Muscle layer of duodenum (tissue), 2 donors: ENCODE data around the gene EPGN.

Experiments
- H3K27ac ChIP-seq: one replicate; pipeline ENCODE4 v1.7.0; 2013; ENCODE audit warnings: mild to moderate bottlenecking, low read length
- H3K27me3 ChIP-seq: one replicate; pipeline ENCODE4 v1.7.0; 2013; ENCODE audit warnings: low read depth, mild to moderate bottlenecking, control low read depth, low read length
- H3K36me3 ChIP-seq, 2 donors: one replicate each; pipeline ENCODE4 v1.7.0; 2013; ENCODE audit warnings: low read length in 2 of 2, control low read depth in 1 of 2, mild to moderate bottlenecking in 1 of 2; ENCODE audit not compliant: insufficient read depth in 2 of 2, control insufficient read depth in 1 of 2
- H3K4me1 ChIP-seq, 2 donors: one replicate each; pipeline ENCODE4 v1.7.0; 2013; ENCODE audit warnings: low read length in 2 of 2, mild to moderate bottlenecking in 2 of 2, control low read depth in 1 of 2, moderate library complexity in 1 of 2; ENCODE audit not compliant: insufficient read depth in 2 of 2, control insufficient read depth in 1 of 2
- H3K4me3 ChIP-seq, 2 donors: one replicate each; pipeline ENCODE4 v1.7.0; 2013; ENCODE audit warnings: low read length in 2 of 2, low read depth in 1 of 2, mild to moderate bottlenecking in 1 of 2
- H3K9me3 ChIP-seq, 2 donors: one replicate each; pipeline ENCODE4 v1.7.0; 2013; ENCODE audit warnings: low read length in 2 of 2, control low read depth in 1 of 2, mild to moderate bottlenecking in 1 of 2; ENCODE audit not compliant: control insufficient read depth in 1 of 2
- donor health status: healthy.

Gene EPGN

DNA sequence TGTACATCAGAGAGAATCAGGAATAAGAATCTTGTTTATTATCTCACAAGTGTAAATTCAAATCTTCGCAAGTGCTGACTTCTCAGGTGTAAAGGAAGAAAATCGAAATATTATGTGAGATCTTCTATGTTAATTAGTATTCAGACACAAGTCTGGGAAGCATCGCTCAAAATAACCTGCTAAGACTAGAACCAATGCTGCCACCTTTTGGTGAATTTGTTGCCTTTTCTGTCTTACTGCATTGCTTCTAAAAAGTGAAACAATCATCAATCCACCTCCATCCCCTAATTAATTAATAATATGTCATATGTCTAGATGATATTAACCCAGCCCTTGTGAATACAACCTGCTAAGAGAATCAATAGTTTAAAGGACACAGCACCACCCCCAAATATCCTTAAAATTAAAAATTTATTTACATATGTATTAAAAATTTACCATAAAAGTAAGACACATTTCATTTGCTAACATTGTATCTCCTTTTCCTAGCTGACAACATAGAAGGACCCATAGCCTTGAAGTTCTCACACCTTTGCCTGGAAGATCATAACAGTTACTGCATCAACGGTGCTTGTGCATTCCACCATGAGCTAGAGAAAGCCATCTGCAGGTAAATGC, 3.5 kb downstream of the EPGN start:
- Histone ChIP-seq H3K36me3 (no peaks in the 10 kb centered on the region), H3K4me1 (no peaks in the 10 kb centered on the region), H3K4me3 (no peak overlapping the region), H3K9me3 (no peaks in the 10 kb centered on the region), H3K27me3 (no peaks in the 10 kb centered on the region), H3K27ac (no peak overlapping the region)

DNA sequence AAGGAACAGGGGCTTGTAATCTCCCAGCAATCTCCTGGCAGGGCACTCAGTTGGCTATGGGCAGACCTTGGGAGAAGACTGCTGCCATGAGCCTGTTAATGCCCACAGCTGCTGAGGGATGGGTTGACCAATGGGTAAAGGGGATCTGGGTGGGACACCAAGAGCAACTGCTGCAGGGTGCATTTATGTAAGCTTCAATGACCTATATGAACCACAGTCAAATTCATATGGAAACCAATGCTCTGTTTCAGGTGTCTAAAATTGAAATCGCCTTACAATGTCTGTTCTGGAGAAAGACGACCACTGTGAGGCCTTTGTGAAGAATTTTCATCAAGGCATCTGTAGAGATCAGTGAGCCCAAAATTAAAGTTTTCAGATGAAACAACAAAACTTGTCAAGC, 6.1 kb downstream of the EPGN start:
- no peak overlapping the region for H3K4me3 ChIP-seq
- no peaks in the 10 kb centered on the region for H3K4me1 ChIP-seq
- H3K27ac ChIP-seq = no peak overlapping the region
- no peaks in the 10 kb centered on the region for H3K27me3 ChIP-seq
- no peaks in the 10 kb centered on the region for H3K9me3 ChIP-seq
- H3K36me3 ChIP-seq = no peaks in the 10 kb centered on the region

DNA sequence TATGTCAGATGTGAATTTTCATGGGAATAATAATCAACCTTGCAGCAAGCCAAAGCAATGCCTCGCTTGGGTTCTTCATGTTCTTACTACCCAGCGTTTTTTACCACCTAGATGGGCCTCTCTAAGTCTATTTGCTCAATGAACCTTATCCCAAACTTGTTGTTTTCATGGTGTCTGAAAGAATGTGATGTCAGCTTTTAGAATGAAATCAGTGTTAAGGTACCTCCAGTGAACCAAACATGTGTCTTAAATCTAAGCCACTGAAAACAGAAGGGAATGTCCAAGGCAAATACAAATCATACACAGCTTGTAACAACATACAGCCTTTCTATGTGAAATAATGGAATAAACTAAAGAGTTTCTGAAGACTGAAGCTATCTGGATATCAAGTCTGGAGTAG, 6.7 kb downstream of the EPGN start:
- no peaks in the 10 kb centered on the region for H3K9me3 ChIP-seq
- H3K4me1 ChIP-seq = no peaks in the 10 kb centered on the region
- no peaks in the 10 kb centered on the region for H3K27me3 ChIP-seq
- H3K27ac ChIP-seq = no peak overlapping the region
- H3K4me3 ChIP-seq = no peak overlapping the region
- no peaks in the 10 kb centered on the region for H3K36me3 ChIP-seq

DNA sequence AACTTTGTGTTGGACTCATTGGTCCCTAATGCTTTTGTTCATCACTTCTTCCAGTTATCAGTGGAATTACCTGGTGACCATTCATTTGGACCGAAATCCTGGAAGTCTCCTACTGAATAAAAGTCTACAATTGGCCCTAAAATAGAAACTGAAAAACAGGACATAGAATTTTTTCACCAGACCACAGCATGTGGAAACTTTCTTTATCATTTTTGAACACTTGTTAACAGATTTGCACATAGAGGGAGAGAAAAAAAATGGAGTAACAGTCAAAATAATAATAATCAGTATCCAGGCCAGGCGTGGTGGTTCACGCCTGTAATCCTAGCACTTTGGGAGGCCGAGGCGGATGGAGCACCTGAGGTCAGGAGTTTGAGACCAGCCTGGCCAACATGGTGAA, 7.1 kb downstream of the EPGN start:
- H3K4me1 ChIP-seq = no peaks in the 10 kb centered on the region
- H3K27ac ChIP-seq = no peak overlapping the region
- no peaks in the 10 kb centered on the region for H3K9me3 ChIP-seq
- no peak overlapping the region for H3K4me3 ChIP-seq
- no peaks in the 10 kb centered on the region for H3K36me3 ChIP-seq
- H3K27me3 ChIP-seq = no peaks in the 10 kb centered on the region

DNA sequence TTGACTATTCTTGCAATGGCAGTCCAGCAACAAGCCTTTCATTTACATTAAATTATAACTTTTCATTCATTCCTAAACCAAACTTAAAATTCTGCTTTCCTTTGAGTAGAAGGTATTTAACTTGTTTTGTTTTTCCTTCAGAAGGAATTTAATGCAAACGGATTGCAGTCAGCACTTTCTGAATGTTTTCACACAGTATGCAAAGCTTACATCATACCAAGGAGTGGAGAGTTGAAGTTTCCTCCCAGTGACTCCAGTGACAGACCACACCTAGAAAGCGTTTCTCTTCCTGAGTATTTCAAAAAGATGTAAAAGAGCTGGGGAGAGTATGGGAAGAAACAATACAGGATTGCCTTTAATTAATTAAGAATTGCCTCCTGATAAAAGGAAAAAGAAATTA, 8.1 kb downstream of the EPGN start:
- Histone ChIP-seq H3K4me1 (no peaks in the 10 kb centered on the region), H3K27me3 (no peaks in the 10 kb centered on the region), H3K9me3 (no peaks in the 10 kb centered on the region), H3K36me3 (no peaks in the 10 kb centered on the region), H3K27ac (no peak overlapping the region), H3K4me3 (no peak overlapping the region)

DNA sequence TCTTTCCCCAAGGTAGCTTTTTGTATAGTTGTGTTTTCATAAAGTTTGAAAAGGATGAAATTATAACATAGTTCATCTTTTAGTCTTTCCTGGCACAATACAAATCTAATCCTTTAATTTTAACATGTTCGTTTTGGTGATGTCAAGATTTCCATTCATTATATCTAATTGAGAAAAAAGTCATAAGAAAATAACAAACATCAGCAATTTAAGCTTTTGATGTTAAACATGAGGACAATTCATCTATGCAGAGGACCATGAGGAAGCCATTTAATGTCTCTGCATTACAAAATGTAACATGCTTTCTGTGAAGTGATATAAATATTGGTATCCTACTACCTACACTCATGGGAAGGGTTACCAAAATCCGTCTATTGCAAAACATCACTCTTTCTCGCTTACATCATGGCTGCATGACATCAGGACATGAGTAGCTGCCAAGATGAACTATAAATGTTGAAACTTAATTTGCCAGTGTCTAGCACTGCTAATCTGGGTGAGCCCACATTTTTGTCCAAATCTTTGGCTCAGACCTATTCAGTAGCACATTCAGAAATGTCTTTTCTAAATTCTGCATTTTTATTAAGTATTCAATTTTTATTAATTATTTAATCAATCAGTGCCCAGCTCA, 9.5 kb downstream of the EPGN start:
- no peaks in the 10 kb centered on the region for H3K36me3 ChIP-seq
- no peaks in the 10 kb centered on the region for H3K4me1 ChIP-seq
- no peaks in the 10 kb centered on the region for H3K27me3 ChIP-seq
- no peaks in the 10 kb centered on the region for H3K9me3 ChIP-seq
- no peak overlapping the region for H3K27ac ChIP-seq
- no peak overlapping the region for H3K4me3 ChIP-seq

DNA sequence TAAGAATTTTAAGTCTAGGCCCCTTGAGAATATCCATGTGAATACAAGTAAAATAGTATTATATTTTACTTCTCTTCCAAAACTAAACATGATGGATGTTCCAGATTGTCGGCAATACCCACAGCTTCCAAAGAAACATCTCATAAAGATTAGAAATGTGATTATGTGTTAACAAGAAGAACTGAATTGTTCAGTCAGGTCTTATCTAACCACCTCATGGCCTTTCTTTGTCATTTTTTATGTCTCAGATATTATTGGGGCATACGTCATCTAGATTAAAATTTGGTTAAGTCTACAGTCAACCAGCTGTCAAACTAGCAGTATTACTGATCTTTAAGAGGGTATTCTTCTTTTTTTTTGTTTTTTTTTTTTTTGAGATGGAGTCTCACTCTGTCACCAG, 10.0 kb downstream of the EPGN start:
- Histone ChIP-seq H3K27me3 (no peaks in the 10 kb centered on the region), H3K4me1 (no peaks in the 10 kb centered on the region), H3K36me3 (no peaks in the 10 kb centered on the region), H3K4me3 (no peak overlapping the region), H3K27ac (no peak overlapping the region), H3K9me3 (no peaks in the 10 kb centered on the region)

DNA sequence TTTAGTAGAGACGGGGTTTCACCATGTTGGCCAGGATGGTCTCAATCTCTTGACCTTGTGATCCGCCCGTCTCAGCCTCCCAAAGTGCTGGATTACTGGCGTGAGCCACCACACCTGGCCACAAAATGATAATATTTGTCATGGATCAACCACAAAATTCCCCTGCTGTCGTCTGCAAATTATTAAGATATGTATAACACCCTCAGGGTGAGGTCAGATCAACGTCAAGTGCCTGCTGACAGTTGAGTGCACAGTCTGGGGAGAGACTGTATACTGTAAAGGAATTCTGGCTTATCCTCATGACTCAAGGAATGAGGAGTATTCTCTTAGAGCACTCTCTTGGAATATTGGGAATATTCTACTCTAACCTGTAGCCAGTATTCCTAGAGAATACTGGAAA, 11.2 kb downstream of the EPGN start:
- no peak overlapping the region for H3K27ac ChIP-seq
- no peaks in the 10 kb centered on the region for H3K27me3 ChIP-seq
- H3K9me3 ChIP-seq = no peaks in the 10 kb centered on the region
- H3K36me3 ChIP-seq = no peaks in the 10 kb centered on the region
- H3K4me1 ChIP-seq = no peaks in the 10 kb centered on the region
- H3K4me3 ChIP-seq = no peak overlapping the region

DNA sequence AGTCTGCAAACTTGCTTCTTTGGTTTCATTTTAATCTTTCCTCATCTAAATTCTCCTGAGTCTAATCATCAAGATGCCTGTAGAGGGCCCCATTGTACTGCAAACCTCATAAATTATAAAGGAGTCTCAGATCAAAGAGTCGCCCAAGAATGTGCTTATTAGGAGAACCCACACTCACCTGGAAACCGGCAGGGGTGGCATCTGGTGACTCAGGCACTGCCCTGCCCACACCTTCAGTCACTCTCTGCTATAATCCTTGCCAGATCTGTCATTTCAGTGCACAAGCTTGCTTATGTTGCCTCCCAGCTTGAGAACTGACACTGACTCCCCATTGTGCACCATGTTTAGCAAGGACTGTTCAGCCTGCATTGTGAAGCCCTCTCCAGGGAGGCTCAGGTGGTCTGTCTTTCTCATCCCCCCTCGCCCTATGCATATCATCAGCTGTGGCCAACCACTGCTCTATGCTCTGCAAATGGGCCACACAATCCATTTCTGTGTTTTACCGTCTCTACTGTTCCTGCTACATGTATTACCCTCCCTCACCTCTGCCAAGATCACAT, 12.4 kb downstream of the EPGN start:
- Histone ChIP-seq H3K27ac (no peak overlapping the region), H3K4me1 (no peaks in the 10 kb centered on the region), H3K27me3 (no peaks in the 10 kb centered on the region), H3K9me3 (no peaks in the 10 kb centered on the region), H3K36me3 (no peaks in the 10 kb centered on the region), H3K4me3 (no peak overlapping the region)

DNA sequence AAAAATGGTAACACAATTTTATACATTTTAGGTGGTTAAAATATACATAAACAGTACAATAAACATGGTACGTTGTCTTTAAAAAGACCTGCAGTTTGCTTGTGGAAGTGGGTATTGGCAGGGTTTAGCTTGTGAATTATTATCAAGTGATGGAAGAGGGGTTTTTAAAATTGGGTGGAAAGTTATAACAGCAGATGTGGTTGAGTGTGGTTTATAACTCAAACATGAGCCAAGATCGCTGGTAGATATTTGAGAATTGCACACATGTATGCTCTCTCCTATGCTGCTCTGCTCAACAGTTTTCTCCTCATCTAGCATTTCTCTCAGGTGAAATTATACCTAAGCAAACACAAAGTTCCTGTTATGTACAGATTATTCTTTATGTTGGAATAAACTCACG, 14.0 kb downstream of the EPGN start:
- no peak overlapping the region for H3K4me3 ChIP-seq
- H3K27ac ChIP-seq = no peak overlapping the region

DNA sequence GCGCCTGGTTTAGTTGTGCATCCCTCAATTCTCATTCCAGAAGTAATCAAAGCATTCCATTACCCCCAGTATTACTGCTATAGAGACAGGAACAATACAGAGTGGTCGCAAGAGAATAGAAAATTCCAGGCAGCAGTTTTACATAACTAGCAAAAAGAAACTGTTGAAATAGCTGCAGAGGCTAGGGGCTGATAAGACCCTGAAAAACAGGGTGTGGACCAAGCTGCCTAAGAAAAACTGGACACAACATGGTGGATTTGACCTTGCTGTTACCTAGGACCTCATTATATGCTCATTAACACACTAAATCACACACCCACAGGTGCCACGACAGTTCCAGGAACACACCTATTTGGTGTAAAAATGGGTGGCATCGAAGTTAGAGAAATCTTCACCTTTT, 15.4 kb downstream of the EPGN start:
- Histone ChIP-seq H3K4me3 (no peak overlapping the region), H3K27me3 (no peaks in the 10 kb centered on the region), H3K9me3 (no peaks in the 10 kb centered on the region), H3K27ac (no peak overlapping the region), H3K36me3 (no peaks in the 10 kb centered on the region), H3K4me1 (no peaks in the 10 kb centered on the region)

More for the DNA sequence above, 14.0 kb downstream of the EPGN start:
- H3K9me3 ChIP-seq = no peaks in the 10 kb centered on the region
- H3K27me3 ChIP-seq = no peaks in the 10 kb centered on the region
- no peaks in the 10 kb centered on the region for H3K4me1 ChIP-seq
- H3K36me3 ChIP-seq = no peaks in the 10 kb centered on the region

DNA sequence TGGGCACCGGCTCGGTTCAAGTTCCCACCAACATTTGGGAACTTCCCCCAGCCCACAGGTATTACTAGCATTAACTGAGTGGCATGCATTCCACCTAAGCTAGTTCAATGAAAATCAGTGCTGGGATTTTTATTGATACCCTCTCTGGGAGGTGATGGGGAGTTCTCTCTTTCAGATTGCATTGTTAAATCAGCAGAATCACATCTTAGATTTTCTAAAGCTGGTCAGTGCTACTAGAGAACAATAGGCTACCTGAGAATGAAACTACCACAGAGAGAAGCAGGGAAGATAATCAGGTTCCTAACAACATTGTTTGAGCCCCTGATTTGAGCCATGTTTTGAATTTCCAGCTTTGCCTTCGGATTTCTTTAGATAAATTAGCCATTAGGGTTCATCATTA, 16.0 kb downstream of the EPGN start:
- H3K9me3 ChIP-seq = no peaks in the 10 kb centered on the region
- H3K36me3 ChIP-seq = no peaks in the 10 kb centered on the region
- no peak overlapping the region for H3K27ac ChIP-seq
- no peaks in the 10 kb centered on the region for H3K4me1 ChIP-seq
- no peak overlapping the region for H3K4me3 ChIP-seq
- H3K27me3 ChIP-seq = no peaks in the 10 kb centered on the region
